ENCODE data around the gene ZSCAN9.

ZSCAN9 gene

DNA sequence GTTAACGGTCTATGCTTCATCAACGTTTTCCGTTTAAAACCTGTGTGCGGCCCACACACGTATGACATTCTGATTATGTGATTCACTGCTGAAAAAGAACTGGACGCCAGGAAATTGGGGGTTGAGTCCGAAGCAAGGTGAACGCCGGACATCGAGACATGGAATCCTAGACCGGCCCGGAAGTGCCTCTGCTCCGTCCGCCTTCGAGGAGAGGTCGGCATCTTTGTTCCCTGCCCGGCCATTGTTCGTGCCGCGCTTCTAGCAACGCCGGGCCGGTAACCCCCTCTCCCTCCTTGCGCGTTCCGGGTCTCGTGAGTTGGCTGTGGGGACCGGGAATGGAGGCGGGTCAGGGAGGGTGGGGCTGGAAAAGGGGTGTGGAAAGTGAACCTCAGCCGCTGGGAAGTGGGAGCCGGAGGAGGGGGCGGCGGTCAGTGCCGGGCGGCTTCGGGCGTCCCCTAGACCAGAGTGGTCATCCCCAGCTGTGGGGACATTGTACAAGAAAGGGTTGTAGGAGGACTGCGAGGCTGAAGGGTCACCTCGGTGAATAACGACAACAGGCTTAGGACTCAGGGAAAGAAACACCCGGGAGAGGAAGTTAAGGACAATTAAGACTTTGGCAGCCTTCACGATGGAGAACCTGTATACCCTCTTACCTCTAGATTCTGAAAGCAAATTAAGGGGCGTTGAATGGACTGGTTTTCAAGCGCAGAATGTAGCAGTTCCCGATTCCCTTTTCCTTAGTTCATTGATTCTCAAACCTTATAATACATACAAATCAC lies at the start of gene ZSCAN9:
Gene ZSCAN9, plus strand, starts transcription at position 220 of the 779 bp plus-strand sequence. CDS start 1,810 bp downstream, outside the sequence.
- no peak for DNase-seq (ENCODE audit: low read depth in 2 of 3, low spot score in 2 of 3)

DNA sequence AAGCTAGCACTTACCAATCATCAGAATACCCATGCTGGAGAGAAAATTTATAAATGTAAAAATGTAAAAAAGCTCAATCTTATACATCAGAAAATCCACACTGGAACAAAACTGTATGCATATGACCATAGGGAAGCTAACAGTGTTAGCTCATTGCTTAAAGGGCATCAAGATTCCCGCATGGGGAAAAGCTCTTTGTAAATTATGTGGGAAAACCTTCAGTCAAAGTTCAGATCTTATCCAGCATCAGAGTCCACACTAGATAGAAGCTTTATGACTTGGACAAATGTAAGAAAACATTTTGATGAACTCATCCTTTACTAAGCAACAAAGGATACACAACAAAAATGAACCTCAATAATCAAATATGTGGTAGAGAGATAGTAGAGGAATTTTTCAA lies 48.7 kb upstream of the ZSCAN9 start:
- no peak for DNase-seq (ENCODE audit: low read depth in 2 of 3, low spot score in 2 of 3)

DNA sequence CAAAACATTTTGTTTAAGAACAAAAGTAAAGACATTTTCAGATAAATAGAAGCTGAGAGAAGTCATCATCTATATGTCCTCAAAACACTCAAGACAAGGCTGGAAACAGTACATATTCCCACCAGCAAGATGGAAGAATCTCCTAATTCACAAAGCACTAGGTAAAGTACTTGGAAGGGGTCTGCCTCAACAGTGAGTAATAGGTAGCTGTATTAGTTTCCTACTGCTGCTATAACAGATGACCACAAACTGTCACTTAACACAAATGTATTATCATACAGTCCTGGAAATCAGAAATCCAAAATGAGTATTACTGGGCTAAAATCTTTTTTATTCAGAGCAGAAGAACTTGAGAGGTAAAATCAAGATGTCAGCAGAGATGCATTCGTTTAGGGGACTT lies 42.8 kb upstream of the ZSCAN9 start:
- DNase-seq (ENCODE audit: low read depth in 2 of 3, low spot score in 2 of 3), result no peak

DNA sequence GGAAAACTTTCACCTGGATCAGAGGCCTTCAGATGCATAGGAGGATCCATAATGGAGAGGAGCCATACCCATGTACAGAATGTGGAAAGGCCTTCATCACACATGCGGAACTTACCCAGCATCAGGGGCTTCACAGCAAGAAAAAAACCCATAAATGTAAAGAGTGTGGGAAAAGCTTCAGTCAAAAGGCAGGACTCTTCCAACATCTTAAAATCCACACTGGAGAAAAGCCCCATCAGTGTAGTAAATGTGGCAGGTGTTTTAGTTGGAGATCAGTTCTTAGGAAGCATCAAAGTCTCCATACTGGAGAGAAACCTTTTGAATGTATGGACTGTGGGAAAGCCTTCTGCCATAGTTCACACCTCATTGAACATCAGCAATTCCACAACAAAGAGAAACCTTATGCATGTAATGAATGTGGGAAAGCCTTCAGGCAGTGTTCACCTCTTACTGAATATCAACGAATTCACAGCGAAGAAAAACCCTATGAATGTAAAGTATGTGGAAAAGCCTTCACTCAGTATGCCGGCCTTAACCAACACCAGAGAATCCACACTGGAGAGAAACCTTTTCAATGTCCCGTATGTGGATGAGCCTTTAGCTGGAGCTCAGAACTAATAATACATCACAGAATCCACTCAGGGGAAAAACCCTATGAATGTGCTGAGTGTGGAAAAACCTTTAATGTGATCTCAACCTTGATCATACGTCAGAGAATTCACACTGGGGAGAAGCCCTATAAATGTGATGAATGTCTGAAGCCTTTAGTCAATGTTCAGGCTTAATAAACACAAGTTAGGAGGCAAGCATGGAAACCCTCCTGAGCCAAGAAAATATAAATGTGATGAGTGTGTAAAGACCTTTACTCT lies 36.7 kb upstream of the ZSCAN9 start:
- DNase-seq (ENCODE audit: low read depth in 2 of 3, low spot score in 2 of 3), result no peak

DNA sequence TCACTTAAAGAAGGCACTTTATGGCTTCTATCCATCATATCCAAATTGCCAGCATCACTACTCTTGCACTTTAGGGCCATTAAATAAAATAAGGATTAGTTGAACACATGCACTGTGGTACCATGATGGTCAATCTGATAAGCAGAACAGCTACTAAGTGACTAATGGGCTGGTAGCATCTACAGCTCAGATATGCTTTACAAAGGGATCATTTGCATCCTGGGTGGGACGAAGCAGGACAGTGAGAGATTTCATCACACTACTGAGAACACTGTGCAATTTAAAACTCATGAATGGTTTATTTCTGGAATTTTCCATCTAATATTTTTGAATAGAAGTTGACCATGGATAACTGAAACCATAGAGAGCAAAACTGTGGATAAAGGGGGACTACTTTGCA lies 25.1 kb upstream of the ZSCAN9 start:
- DNase-seq (ENCODE audit: low read depth in 2 of 3, low spot score in 2 of 3), result no peak

DNA sequence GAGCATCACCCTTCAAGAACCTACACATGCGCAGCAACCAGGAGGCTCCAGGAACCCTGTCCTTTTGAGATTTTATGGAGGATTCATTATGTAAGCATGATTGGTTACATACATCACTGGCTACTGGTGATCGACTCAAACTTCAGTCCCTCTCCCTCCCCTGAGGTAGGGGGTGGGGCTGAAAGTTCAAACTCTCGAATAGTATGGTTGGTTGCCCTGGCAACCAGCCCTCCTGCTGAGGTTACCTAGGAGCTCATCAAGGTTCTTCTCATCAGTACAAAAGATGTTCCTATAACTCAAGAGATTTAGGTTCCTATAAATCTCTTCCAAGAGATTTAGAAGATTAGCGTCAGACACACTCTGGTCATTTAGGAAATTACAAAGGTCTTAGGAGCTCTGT lies 21.9 kb upstream of the ZSCAN9 start:
- no peak for DNase-seq (ENCODE audit: low read depth in 2 of 3, low spot score in 2 of 3)

DNA sequence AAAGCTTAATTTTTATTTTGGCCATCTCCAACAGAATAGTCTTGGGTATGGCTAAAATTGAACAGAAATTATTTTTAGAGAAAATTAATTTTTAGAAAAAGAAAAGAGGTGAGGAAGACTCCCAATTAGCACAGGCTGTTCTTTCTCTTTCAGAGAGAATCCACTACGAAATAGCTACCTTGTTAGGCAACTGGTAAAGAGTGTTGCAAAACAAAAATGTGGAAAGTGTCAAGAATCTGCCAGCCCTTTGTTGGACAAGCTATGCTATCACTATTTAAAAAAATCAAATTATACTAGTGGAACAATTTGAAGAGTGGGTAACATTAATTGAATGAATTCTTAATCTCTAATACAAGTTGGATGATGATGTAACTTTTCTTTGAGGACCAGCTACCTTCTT lies 19.2 kb upstream of the ZSCAN9 start:
- DNase-seq (ENCODE audit: low read depth in 2 of 3, low spot score in 2 of 3), result no peak

DNA sequence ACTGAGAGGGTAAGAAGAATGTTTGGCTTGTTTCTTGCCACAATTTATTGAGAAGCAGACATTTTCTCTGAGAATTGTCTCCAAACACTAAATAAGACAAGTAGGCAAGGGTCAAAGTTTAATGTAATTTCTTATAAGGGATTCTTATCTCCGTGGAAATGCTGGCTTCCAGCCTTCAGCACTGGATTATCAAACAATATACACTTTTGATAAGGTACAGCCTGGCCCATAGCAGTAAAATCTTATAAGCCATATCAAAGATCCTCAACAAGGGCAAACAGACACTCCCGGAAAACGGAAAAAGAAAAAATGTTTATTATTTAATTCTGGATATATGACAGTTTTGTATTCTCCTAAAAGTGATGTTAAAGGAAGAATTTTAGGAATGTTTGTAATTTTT lies 18.5 kb upstream of the ZSCAN9 start:
- DNase-seq (ENCODE audit: low read depth in 2 of 3, low spot score in 2 of 3), result no peak

DNA sequence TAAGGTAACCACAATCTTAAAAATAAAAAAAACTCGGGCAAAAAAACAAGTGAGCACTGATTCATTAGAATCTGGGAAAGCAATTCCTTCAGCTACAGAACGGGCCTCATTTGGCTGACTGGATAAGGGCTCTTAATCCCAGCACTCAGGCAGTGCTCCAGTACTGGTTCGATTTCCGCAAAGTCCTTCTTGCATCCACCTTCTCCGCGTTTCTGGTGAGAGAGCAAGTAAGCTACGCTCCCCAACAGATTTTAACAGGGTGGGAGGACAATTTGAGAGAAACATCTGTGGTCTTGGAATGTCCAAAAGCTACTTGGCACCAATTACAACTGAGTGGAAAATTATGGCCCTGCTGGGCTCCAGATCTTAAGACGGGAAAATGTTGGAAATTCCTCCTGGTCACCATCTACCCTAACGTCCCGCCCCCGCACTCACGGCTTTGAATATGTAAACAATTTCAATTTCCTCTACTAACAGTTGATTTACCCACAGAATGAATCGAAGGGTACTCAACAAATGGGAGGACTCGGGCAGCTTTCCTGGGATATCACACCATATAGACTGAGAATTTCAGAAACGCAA lies 18.1 kb upstream of the ZSCAN9 start:
- no peak for DNase-seq (ENCODE audit: low read depth in 2 of 3, low spot score in 2 of 3)

DNA sequence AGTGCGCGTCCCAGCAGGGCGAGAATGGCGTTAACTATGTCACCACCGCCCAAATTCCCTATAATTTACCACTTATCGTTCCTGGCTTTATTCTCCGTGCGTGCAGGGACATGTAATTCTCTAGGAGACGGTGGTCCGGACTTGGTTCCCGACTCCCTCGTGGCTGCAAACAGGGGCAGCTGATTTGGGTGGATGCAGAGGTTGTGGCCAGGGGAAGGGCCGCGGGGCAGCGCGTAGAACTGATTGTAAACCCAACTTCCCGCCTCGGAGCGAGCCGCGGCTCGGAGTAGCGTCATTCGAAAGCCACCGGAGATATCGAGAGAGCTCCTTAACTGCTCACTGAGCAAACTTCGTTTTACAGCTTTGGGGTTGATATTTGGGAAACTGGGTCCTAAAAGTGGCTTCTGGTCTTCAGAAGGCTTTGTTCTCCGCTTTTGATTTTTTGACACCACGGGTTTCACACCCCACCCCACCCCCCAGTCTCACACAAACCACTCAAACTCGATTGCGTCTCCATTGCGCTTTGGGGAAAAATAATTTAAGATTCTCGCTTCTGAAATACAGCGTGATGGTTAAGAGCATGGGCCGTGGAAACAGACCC lies 17.5 kb upstream of the ZSCAN9 start:
- DNase-seq (ENCODE audit: low read depth in 2 of 3, low spot score in 2 of 3), result no peak

DNA sequence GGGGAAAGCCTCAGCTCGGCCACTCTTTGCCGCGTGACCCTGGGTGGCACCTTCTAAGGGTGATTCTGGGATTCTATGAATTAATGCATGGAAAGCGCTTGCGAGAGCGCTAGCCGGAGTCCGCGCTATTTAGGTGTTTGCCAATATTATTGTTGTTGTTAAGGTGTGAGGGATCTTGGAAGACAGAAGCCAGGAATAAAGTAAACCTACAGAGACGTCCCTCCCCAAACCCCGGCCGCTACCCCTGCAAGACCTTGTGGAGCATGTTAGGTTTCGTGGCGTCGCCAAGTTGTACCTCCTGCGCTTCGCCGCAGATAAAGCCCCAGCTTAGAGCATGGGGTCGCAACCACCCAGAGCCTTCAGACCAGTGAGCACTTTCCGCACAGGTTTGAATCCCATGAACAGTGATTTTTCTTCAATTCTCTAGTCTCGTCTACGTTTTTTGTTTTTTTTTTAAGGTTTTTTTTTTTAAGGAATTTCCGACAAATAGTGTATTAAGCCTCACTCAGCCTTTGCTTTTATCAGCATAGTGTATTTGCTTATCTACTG lies 16.9 kb upstream of the ZSCAN9 start:
- DNase-seq (ENCODE audit: low read depth in 2 of 3, low spot score in 2 of 3), result no peak

DNA sequence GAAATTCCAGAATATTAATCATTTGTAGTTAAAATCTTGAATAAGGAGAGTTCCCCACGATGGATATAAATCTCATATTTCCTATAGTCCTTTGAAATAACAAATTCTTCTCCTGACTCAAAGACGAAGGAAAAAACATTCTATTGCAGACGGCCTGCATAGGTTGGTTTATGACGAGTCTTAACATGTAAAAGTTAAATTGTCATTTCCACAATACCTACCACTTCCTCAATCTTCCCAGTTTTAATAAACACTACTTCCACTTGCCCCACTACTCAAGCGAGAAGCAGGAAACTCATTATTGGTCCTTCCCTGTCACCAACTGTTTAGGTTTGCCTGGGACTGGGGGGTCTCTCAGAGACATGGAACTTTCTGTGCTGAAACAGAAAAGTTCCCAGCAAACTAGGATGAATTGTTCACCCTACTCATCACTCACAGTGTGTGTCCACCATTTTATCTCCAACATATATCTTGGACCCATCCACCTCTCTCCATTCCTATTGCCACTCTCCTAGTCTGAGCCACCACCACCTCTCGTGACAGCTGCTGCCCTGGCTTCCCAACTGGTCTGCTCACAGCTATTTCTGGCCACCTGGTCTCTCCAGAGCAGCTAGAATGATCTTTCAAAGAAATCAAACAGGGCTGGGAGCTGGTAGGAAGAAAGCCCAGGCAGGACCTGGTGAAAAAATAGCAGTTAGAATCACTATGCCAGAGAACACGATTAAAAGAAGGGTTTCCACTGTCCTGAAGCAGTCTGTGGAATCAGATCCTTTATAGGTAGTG lies 15.1 kb upstream of the ZSCAN9 start:
- no peak for DNase-seq (ENCODE audit: low read depth in 2 of 3, low spot score in 2 of 3)

DNA sequence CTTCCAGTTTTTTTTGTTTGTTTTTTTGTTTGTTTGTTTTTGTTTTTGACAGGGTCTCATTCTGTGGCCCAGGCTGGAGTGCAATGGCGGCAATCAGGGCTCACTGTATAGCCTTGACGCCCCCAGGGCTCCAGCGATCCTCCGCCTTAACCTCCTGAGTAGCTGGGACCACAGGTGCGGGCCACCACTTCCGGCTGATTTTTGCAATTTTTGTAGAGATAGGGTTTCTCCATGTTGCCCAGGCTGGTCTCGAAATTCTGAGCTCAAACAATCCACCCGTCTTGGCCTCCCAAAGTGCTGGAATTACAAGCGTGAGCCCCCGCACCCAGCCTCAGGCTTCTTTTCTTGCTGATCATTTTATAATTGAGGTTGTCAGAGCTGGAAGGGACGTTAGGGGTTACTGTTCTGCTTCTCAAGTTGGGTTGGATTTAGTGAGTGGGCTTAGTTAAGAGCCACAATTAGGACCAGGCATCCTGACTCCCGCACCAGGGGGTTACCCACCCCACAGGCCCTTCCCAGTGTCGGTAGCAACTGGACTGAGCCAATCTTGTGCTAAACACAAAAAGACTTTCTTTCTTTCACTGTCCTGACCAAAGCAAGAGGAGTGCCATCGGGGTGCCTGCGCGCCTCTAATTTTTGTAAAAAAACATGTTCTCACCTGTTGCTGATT lies 13.1 kb upstream of the ZSCAN9 start:
- no peak for DNase-seq (ENCODE audit: low read depth in 2 of 3, low spot score in 2 of 3)

DNA sequence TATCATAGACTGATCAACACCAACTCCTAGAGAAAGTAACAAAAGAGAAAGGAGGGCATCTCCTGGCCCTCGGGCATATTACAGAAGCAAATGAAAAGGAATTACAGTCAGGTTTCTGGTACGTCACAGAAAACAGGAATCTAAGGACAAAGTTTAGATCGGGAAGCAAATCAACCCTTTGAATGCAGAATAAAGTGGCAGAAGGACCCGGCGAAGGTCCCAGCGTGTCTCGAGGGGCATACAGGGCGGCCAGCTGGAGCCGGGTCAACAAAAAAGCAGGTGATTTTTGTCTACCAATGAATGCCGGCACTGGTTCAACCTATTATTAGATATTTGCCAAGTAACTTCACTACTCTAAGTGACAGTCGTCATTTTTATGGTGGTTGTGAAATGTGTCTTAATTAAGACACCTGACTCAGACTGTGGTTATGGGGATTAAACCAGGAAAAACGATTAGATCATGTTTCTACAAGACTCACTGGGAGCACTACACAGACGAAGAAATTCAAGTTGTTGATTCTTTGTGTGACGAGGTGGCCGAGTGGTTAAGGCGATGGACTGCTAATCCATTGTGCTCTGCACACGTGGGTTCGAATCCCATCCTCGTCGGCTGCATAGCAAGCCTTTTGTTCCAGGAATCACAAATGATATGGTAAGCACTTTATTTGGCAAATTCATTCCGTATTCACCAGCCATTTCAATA lies 12.4 kb upstream of the ZSCAN9 start:
- peak; percentile 43 to 81 (median 65) for DNase-seq (ENCODE audit: low read depth in 2 of 3, low spot score in 2 of 3)

DNA sequence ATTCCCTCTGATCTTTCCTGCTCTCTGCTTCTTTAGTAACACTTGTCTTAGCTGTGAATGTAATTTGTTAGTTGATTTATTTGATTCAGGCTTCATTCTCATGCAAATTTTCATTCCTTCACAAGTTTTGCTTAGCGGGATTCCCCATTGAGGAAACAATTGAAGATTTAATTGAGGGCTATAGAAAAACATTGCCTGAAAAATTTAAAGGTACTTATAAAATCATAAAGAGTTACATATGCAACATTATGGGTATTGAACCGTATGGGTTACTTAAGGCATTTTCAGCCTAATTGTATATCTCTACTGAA lies 11.9 kb upstream of the ZSCAN9 start:
- DNase-seq (ENCODE audit: low read depth in 2 of 3, low spot score in 2 of 3), result no peak

DNA sequence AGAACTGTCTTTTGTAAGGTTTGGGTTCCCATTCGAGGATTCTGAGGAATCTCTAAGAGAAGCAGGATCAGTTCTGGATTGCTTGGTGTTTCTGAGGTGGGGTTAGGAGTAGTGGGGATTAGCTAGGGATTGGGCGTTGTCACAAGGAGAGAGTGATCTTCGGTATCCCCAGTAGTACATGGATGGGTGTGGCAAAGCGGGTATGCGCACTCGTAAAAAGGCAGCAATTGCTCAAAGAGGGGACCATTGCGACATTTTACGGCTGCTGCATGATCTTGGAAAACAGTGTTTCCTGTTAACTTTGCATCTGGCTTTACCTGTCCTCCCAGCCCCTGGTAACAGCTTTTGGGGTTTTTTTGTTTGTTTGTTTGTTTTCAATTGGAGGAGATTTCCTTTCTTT lies 9.7 kb upstream of the ZSCAN9 start:
- no peak for DNase-seq (ENCODE audit: low read depth in 2 of 3, low spot score in 2 of 3)

DNA sequence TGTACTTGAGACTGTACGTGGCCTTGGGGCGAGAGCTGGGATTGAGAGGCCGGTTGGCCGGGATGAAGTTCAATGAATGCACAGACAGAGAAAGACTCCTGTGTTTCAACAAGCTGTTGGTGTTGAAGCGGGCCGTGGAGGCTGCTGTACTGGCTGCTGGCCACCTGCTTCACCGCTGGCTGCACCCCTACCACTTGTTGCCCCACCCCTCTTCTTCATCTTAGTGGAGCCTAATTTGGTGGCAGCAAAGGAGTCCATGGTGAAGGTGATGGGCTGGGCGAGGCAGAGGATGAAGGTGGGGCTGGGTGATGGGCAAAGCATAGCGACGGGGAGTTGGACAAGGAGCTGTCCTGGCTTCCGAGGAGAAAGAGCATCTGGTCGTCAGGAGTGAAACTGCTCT lies 7.2 kb upstream of the ZSCAN9 start:
- DNase-seq (ENCODE audit: low read depth in 2 of 3, low spot score in 2 of 3), result no peak

DNA sequence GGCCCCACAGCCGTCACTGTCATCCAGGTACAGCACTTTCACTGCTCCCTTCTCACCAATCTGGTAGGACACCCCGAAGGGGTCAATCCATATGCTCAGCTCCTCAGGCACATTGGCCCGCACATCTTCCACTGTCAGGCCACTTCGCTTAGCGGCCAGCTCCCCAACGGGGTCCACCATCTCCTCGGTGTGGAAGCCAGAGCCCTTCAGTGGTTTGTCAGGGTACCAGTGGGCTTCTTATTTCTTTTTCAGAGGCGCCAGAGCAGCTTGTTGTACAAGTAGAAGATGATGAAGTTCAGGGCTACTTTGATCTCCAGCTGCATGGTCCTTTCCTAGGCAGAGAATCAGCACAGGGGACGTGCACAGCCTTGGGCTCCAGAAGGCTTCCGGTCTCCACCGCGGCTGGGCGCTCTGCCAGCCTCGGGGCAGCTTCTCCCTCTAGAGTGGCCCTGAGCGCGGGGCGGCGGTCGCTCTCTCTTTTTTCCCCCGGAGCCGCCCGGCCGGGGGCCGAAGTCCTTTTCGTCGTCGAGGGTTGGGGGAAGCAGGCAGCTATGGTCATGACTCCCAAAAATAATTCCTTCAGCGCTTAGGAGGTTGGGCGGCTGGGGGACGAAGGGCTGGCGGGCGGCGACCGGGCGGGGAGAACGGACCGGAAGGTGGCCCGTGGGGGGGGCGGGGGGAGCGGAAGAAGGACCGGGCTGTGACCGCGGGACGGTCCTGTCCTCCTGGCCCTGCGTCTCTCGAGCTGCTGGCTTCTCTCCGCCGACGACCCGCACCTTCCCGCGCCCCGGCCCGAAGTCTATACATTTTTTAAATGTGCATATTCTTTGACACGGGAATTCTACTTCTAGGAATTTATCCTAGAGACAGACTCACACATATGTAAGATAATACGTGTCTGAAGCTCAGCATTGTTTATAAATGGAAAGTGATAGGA lies 6.5 kb upstream of the ZSCAN9 start:
- DNase-seq (ENCODE audit: low read depth in 2 of 3, low spot score in 2 of 3), result no peak
